GM12872 (cell line): Measurements from ENCODE around the gene HDC.

ENCODE experiments used
- TF ChIP-seq, protein P1 (sequence below): IDR thresholded peaks from 3 replicates; pipeline ENCODE4 v1.5.1; 2011; ENCODE audit warnings: low read depth, mild to moderate bottlenecking, low read length, moderate library complexity; ENCODE audit not compliant: insufficient read depth

The HDC gene

DNA sequence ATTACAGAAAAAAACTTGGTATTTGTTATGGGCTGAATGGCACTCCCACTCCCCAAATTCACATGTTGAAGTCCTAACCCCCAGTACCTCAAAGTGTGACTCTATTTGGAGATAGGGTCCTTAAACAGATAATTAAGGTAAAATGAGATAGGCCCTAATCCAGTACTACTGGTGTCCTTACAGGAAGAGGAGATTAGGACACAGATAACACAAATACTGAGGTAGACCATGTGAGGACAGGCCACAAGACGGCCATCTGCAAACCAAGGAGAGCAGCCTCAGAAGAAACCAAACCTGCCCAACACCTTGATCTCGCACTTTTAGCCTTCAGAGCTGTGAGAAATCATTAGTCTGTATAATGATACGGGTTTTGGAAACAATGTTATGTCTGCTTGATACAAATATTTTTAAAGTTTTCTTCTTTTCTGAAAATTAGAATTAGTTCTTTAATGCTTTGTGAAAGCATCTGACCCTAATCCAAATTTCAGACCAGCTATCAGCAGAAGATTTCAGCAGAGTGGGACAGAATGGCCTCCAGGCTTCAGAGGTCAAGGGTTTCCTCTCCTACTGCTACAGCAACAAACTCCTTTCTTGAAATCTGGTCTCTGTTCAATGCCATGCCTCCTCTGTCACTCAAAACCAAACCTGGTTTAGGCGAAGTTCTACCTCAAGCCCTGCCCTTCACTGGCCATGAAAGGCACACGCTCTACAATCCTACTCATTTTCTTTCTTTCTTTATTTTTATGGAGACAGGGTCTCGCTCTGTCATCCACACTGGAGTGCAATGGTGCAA, 22.0 kb upstream of the HDC start:
- TF ChIP-seq, protein P1, sequence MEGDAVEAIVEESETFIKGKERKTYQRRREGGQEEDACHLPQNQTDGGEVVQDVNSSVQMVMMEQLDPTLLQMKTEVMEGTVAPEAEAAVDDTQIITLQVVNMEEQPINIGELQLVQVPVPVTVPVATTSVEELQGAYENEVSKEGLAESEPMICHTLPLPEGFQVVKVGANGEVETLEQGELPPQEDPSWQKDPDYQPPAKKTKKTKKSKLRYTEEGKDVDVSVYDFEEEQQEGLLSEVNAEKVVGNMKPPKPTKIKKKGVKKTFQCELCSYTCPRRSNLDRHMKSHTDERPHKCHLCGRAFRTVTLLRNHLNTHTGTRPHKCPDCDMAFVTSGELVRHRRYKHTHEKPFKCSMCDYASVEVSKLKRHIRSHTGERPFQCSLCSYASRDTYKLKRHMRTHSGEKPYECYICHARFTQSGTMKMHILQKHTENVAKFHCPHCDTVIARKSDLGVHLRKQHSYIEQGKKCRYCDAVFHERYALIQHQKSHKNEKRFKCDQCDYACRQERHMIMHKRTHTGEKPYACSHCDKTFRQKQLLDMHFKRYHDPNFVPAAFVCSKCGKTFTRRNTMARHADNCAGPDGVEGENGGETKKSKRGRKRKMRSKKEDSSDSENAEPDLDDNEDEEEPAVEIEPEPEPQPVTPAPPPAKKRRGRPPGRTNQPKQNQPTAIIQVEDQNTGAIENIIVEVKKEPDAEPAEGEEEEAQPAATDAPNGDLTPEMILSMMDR: no peak

DNA sequence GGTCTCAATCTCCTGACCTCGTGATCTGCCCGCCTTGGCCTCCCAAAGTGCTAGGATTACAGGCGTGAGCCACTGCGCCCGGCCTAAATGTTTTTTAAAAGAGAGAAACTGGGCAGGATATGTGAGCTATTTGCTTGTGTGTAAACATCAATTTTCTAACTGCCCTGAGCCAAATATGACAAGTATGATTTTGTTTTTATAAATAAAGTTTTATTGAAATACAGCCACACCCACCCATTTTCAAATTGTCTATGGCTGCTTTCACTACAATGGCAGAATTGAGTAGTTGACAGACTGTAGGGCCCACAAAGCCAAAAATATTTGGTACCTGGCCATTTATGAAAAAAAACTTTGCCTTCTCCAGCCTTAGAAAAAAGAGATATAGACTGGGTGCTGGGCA, 15.9 kb upstream of the HDC start:
- TF ChIP-seq, protein P1: no peak

DNA sequence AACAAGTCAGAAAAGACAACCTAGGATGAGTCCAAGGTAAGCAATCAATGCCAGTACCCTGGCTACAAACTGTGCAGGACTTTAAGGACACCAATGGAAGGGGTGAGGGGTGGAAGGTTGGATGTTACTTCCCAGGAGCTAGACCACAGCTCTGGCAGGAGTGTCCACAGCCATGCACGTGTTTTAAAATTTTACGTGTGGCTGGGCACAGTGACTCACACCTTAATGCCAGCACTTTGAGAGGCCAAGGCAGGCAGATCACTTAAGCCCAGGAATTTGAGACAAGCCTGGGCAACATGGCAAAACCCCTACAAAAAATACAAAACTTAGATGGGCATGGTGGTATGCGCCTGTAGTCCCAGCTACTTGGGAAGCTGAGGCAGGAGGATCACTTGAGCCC, 14.7 kb upstream of the HDC start:
- TF ChIP-seq, protein P1: no peak

DNA sequence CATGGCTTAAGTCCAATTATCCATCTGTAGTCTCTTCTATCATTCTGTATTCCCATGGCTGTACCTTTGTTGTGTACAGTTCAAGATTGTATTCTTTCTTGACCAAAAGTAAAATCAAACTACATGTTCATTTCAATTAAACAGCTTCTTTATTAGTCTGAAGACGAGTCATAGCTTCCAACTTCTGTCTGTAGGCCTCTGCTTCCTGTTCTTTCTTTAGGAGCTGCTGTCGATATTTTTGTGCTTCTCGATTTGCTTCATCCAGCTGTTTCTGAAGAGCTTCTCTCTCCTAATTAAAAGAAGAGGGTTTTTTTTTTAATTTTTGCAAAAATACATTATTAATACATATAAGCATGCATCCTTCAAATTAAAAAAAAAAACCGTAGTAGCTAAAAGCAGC, 13.0 kb upstream of the HDC start:
- TF ChIP-seq, protein P1: no peak

DNA sequence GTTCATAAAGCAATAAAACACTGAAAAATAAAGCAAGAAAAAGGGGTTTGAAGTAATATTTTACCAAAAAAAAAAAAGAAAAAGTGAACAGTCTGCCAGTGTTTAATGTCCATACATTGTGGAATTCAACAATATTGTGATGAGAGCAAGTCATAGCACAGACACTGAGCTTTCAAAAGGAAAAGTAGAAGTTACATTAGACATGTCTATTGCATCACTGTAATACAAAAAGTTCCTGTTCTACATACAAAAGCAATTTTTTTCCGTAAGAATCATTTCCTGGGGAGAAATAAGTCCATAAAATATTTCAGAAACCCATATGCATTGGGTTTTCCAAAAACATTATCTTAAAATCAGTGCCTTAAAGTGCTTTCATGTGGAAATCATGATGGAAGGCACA, 11.8 kb upstream of the HDC start:
- TF ChIP-seq, protein P1: no peak

DNA sequence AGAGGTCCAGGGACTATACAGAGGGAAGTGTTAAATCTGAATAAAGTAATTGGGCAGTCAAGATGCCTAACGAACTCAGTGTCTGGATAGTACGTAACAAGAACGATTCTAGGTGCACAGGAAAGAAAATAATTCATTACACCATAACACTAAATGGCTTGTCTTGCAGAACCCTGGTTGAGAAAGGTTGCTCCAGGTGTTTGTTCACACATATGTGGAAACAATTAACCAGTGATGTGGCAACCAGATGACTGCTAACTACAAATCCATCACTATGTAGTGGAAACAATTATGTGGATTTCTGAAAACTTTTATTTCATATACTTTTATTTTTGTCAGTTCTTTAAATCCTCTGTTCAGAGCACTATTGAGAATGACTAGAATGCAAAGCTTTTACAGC, 10.4 kb upstream of the HDC start:
- TF ChIP-seq, protein P1: no peak

DNA sequence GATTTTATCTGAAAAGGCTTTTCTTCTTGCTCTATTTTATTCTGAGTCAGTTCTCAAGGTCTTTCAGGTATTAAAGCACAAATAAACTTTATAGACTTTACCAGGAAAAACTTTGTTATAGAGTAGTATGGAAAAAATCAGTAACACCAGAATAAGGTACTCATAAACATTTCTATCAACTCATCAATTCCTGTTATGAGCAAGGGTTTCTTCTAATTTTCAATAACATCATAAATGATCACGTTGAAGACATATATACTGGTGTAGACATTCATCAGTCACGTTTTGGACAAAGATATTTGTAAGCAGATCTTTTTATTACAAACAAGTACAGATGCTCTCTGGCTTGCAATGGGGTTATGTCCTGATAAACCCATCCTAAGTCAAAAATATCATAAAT, 9.6 kb upstream of the HDC start:
- TF ChIP-seq, protein P1: no peak
